LNCaP clone FGC (cell line): ENCODE measurements around the gene CDC16.

Source experiments
- DNase-seq: peaks from one replicate; pipeline ENCODE4 v3.0.0-alpha.2; 2011; ENCODE audit warnings: low read depth
- H3K4me3 ChIP-seq: 2 replicates; pipeline ENCODE4 v1.5.1; 2011; ENCODE audit warnings: mild to moderate bottlenecking, low read depth, low read length, control low read depth
- CTCF ChIP-seq: IDR thresholded peaks from 2 replicates; pipeline ENCODE4 v1.5.1; 2012; ENCODE audit warnings: mild to moderate bottlenecking; ENCODE audit not compliant: control insufficient read depth, insufficient read depth; ENCODE audit errors: extremely low read depth

CDC16 gene

DNA sequence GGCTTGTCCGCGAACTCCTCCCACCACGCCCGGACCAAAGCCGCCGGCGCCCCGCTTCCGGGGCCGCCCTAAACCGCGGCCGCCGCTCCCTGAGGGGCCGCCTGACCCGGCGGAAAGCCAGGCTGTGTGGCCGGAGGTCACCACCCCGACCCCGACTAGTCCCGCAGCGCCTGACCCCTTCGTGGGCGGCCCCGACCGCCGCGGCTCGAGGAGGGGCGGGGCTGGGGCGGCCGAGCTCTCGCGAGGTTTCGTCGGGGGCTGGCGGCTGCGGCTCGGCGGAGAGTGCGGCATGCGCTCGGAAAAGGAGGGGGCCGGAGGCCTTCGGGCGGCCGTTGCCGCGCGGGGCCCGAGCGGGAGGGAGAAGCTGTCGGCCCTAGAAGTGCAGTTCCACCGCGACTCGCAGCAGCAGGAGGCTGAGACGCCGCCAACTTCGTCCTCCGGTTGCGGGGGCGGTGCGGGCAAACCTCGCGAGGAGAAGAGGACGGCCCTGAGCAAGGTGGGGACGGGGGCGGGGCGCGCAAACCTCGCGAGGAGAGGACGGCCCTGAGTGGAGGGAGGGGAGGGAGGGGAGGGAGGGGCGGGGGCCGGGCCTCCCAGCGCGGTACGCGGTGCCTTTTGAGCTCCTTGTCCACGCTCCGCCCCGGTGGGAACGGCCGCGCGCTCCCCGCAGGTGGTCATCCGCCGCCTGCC is 46.8 kb downstream of the CDC16 start, which contains the start of gene UPF3A:
Gene UPF3A, plus strand, starts transcription at position 251 of the 690 bp plus-strand sequence. Its CDS starts 39 bp downstream, at position 290.
- no peak for TF ChIP-seq CTCF

GRCh38 chr13:114282041-114282670 is 47.5 kb downstream of the CDC16 start:
- H3K4me3 ChIP-seq, result peak overlapping the region; percentile 77
- no peak for TF ChIP-seq CTCF
- DNase-seq, result no peak

More for the DNA sequence above, 46.8 kb downstream of the CDC16 start, which contains the start of gene UPF3A:
- peak within 1 kb of the TSS; percentile 77 for H3K4me3 ChIP-seq
- DNase-seq, result peak; percentile 62

- DNase-seq, result no peak
Measured at GRCh38 chr13:114283576-114283975, 48.9 kb downstream of the CDC16 start.

DNA sequence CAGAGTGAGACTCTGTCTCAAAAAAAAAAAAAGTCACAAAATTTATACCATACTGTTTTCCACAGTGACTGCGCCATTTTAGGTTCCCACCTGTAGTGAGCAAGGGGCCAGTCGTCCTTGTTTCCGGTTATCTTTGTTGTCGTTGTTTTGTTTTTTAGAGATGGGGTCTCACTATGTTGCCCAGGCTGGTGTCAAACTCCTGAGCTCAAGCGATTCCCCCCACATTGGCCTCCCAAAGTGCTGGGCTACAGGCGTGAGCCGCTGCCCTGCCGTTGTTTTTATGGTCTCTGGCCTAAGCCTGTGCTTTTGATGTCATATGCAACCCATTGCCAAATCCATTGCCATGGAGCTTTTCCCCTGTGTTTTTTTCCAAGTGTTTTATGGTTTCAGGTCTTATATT is 50.0 kb downstream of the CDC16 start:
- no peak overlapping the region for H3K4me3 ChIP-seq
- DNase-seq, result no peak
- no peak for TF ChIP-seq CTCF

More at GRCh38 chr13:114283576-114283975, 48.9 kb downstream of the CDC16 start:
- TF ChIP-seq CTCF, result no peak
- H3K4me3 ChIP-seq, result no peak overlapping the region

DNA sequence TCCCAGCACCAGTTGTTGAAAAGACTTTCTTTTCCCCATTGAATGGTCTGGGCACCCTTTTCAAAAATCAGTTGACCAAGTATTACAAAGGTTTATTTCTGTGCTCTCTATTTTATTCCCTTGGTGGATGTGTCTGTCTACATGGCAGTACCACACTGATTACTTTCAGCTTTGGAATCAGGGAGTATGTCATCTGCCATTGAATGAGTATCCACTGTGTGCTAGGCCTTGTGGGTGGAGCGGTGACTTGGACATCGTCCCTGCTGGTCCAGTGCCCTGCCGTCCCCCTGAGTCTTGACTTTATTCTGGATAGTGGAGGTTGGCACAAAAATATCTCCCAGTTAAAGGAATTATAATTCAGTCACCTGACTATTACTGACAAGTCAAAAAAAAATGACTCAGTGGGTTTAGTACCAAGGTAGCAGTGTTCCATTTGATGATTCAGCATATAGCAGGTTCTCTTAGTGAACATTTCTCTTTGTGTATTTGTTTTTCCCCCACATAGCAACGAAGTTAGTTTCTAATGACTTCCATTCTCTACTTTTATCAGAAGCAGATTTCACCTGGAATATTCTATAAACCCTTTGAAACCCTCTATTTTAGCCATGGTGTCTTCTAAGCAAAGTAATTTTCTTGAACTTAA is 50.6 kb downstream of the CDC16 start:
- no peak for TF ChIP-seq CTCF
- no peak for DNase-seq
- H3K4me3 ChIP-seq, result no peak overlapping the region

GRCh38 chr13:114286808-114287207 is 52.1 kb downstream of the CDC16 start:
- no peak for DNase-seq
- TF ChIP-seq CTCF, result no peak
- no peak overlapping the region for H3K4me3 ChIP-seq
